Uterus (tissue), 2 donors: ENCODE data around the gene PCNX2.

ENCODE experiments used
- POLR2A ChIP-seq, 2 donors: fragments of 450-650 bp; IDR thresholded peaks; one replicate each; pipeline ENCODE4 v1.6.1; 2016; ENCODE audit warnings: antibody characterized with exemption in 2 of 2, mild to moderate bottlenecking in 1 of 2, moderate library complexity in 1 of 2
- TF ChIP-seq, protein P1 (sequence below), 4 experiments: fragments of 200-600 bp in 2 of 4; fragments of 450-650 bp in 2 of 4; sonication (generic) in 2 of 4; IDR thresholded peaks; one replicate each; pipeline ENCODE4 v1.5.1; 2016 to 2019; ENCODE audit warnings: antibody characterized with exemption in 4 of 4, mild to moderate bottlenecking in 2 of 4, moderate library complexity in 1 of 4

DNA sequence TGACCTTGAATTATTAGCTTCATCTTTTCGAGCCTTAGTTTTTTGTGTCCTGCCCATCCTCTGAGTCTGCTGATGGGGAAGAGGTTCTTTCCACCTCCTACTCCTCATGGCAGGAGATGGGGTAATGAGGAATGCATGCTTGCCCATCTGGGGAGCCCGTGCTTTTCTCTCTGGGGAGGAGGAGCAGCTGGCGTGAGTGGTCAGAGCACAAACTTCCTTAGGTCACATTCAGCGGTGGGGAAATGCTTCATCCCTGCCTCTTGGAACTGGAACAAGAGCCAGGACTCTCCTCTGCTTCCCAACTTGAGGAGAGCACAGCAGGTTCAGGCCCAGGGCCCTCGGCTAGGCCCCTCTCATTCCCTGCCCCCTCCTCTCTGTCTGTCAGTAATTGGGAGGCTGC is 155.0 kb downstream of the PCNX2 start:
- TF ChIP-seq, protein P1, sequence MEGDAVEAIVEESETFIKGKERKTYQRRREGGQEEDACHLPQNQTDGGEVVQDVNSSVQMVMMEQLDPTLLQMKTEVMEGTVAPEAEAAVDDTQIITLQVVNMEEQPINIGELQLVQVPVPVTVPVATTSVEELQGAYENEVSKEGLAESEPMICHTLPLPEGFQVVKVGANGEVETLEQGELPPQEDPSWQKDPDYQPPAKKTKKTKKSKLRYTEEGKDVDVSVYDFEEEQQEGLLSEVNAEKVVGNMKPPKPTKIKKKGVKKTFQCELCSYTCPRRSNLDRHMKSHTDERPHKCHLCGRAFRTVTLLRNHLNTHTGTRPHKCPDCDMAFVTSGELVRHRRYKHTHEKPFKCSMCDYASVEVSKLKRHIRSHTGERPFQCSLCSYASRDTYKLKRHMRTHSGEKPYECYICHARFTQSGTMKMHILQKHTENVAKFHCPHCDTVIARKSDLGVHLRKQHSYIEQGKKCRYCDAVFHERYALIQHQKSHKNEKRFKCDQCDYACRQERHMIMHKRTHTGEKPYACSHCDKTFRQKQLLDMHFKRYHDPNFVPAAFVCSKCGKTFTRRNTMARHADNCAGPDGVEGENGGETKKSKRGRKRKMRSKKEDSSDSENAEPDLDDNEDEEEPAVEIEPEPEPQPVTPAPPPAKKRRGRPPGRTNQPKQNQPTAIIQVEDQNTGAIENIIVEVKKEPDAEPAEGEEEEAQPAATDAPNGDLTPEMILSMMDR (IDR thresholded peaks at IDR 0.05) = no peak
- no peak for TF ChIP-seq POLR2A (IDR thresholded peaks at IDR 0.05)
